ENCODE data around the gene CLSTN2.

Gene CLSTN2

DNA sequence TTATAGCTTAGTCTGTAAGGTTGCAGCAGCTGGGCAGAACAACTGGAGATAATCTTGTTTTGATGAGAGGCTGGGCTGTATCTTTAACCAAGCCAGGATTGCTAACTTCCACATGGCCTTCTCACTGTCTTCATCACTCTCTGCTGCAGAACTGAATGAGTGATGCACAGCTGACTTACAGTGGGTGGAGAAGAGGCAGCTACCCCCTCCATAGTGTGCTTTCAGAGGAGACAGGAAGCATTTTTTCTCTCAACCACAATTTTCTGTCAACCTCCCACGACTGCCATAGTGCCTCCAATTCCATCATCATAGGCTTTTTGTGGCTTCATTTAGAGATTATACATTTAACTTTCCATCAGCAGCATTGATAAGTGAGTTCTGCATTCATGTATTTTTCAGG lies 168.2 kb downstream of the CLSTN2 start (continued):
- TF ChIP-seq ZNF521 (tag by site-specific recombination; IDR thresholded peaks at IDR 0.05) (no peak), EGR2 (tag by site-specific recombination; IDR thresholded peaks at IDR 0.05; ENCODE audit: low read depth) (peak; percentile 52), KLF1 (tag by site-specific recombination; IDR thresholded peaks at IDR 0.05) (no peak)

DNA sequence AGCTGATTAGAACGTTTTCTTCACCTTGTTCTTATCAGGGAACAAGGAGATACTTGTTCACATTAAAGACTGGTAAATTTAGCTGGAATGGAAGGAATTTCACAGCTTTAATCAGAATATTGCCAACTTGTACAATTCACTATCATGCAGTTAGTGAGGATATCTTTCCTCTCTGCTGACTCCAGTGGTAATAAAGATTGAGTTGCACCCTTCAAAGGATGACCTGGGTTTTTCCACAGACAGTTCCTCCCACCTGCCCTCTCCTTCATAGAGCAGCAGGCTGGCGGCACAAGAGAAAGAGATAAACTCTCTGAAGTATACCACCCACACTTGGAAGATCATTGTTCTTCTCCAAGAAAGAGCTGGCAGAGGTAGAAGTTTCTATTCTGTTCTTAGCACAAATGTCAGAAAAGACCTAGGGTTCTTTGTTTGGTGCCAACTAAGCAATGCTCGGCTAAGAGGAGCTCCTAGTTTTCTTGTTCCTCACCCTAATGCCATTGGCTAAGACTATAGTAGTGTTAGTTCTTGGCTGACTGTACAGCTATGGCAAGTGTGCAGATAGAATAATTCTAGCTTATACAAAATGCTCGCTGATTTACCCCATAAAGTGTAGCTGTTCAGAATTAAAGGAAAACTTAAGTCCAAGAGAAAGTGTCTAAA lies 169.1 kb downstream of the CLSTN2 start:
- Histone ChIP-seq H3K36me3 (ENCODE audit: control insufficient read depth in 2 of 2, insufficient read depth in 1 of 2, low read length in 2 of 2) (no peaks in the 10 kb centered on the region), H3K4me3 (ENCODE audit: low read depth, low read length) (no peak overlapping the region), H3K27ac (ENCODE audit: extremely low read depth, low read depth, low read length) (no peak overlapping the region), H3K9me3 (ENCODE audit: control insufficient read depth, insufficient read depth, low read depth, low read length) (no peaks in the 10 kb centered on the region), H3K4me1 (ENCODE audit: control insufficient read depth, insufficient read depth, low read length) (no peaks in the 10 kb centered on the region)
- TF ChIP-seq, protein P1, sequence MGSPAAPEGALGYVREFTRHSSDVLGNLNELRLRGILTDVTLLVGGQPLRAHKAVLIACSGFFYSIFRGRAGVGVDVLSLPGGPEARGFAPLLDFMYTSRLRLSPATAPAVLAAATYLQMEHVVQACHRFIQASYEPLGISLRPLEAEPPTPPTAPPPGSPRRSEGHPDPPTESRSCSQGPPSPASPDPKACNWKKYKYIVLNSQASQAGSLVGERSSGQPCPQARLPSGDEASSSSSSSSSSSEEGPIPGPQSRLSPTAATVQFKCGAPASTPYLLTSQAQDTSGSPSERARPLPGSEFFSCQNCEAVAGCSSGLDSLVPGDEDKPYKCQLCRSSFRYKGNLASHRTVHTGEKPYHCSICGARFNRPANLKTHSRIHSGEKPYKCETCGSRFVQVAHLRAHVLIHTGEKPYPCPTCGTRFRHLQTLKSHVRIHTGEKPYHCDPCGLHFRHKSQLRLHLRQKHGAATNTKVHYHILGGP (tag by site-specific recombination; IDR thresholded peaks at IDR 0.05), result no peak
- TF ChIP-seq ZBTB20 (tag by site-specific recombination; IDR thresholded peaks at IDR 0.05), result no peak
- TF ChIP-seq ZNF404 (tag by site-specific recombination; IDR thresholded peaks at IDR 0.05), result no peak
- no peak for TF ChIP-seq ZNF843 (tag by site-specific recombination; IDR thresholded peaks at IDR 0.05)
- no peak for TF ChIP-seq SCRT1 (tag by site-specific recombination; IDR thresholded peaks at IDR 0.05; ENCODE audit: borderline replicate concordance)
- TF ChIP-seq, protein P2, sequence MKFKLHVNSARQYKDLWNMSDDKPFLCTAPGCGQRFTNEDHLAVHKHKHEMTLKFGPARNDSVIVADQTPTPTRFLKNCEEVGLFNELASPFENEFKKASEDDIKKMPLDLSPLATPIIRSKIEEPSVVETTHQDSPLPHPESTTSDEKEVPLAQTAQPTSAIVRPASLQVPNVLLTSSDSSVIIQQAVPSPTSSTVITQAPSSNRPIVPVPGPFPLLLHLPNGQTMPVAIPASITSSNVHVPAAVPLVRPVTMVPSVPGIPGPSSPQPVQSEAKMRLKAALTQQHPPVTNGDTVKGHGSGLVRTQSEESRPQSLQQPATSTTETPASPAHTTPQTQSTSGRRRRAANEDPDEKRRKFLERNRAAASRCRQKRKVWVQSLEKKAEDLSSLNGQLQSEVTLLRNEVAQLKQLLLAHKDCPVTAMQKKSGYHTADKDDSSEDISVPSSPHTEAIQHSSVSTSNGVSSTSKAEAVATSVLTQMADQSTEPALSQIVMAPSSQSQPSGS (tag by site-specific recombination; IDR thresholded peaks at IDR 0.05; ENCODE audit: low read depth), result no peak
- TF ChIP-seq, protein P3, sequence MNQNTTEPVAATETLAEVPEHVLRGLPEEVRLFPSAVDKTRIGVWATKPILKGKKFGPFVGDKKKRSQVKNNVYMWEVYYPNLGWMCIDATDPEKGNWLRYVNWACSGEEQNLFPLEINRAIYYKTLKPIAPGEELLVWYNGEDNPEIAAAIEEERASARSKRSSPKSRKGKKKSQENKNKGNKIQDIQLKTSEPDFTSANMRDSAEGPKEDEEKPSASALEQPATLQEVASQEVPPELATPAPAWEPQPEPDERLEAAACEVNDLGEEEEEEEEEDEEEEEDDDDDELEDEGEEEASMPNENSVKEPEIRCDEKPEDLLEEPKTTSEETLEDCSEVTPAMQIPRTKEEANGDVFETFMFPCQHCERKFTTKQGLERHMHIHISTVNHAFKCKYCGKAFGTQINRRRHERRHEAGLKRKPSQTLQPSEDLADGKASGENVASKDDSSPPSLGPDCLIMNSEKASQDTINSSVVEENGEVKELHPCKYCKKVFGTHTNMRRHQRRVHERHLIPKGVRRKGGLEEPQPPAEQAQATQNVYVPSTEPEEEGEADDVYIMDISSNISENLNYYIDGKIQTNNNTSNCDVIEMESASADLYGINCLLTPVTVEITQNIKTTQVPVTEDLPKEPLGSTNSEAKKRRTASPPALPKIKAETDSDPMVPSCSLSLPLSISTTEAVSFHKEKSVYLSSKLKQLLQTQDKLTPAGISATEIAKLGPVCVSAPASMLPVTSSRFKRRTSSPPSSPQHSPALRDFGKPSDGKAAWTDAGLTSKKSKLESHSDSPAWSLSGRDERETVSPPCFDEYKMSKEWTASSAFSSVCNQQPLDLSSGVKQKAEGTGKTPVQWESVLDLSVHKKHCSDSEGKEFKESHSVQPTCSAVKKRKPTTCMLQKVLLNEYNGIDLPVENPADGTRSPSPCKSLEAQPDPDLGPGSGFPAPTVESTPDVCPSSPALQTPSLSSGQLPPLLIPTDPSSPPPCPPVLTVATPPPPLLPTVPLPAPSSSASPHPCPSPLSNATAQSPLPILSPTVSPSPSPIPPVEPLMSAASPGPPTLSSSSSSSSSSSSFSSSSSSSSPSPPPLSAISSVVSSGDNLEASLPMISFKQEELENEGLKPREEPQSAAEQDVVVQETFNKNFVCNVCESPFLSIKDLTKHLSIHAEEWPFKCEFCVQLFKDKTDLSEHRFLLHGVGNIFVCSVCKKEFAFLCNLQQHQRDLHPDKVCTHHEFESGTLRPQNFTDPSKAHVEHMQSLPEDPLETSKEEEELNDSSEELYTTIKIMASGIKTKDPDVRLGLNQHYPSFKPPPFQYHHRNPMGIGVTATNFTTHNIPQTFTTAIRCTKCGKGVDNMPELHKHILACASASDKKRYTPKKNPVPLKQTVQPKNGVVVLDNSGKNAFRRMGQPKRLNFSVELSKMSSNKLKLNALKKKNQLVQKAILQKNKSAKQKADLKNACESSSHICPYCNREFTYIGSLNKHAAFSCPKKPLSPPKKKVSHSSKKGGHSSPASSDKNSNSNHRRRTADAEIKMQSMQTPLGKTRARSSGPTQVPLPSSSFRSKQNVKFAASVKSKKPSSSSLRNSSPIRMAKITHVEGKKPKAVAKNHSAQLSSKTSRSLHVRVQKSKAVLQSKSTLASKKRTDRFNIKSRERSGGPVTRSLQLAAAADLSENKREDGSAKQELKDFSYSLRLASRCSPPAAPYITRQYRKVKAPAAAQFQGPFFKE (tag by site-specific recombination; IDR thresholded peaks at IDR 0.05; ENCODE audit: borderline replicate concordance), result no peak
- TF ChIP-seq, protein P4, sequence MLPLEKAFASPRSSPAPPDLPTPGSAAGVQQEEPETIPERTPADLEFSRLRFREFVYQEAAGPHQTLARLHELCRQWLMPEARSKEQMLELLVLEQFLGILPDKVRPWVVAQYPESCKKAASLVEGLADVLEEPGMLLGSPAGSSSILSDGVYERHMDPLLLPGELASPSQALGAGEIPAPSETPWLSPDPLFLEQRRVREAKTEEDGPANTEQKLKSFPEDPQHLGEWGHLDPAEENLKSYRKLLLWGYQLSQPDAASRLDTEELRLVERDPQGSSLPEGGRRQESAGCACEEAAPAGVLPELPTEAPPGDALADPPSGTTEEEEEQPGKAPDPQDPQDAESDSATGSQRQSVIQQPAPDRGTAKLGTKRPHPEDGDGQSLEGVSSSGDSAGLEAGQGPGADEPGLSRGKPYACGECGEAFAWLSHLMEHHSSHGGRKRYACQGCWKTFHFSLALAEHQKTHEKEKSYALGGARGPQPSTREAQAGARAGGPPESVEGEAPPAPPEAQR (tag by site-specific recombination; IDR thresholded peaks at IDR 0.05), result no peak
- TF ChIP-seq ZNF121 (tag by site-specific recombination; IDR thresholded peaks at IDR 0.05), result no peak
- POLR2A ChIA-PET, result no interaction called here
- CTCF ChIA-PET, result interaction anchor here (0.6 to 1.3 kb wide), 2 partner anchors 167 to 749 kb away, joined by 3 read pairs; no protein-coding TSS in a partner anchor

Data from HEK293 (cell line).